ENCODE measurements around the gene TBC1D17.

The TBC1D17 gene

GRCh38 chr19:49894011-49894664 lies 16.6 kb downstream of the TBC1D17 start:
- DNase-seq (ENCODE audit: low read depth, low spot score) = no peak

- no peak for DNase-seq (ENCODE audit: low read depth, low spot score)
Observed at GRCh38 chr19:49894879-49895565, 17.5 kb downstream of the TBC1D17 start.

- DNase-seq (ENCODE audit: low read depth, low spot score) = no peak
Observed at GRCh38 chr19:49895566-49896297, 18.2 kb downstream of the TBC1D17 start.

- DNase-seq (ENCODE audit: low read depth, low spot score) = peak; percentile 38
Observed at GRCh38 chr19:49896863-49897621, 19.5 kb downstream of the TBC1D17 start, which contains the start of gene IL4I1. IL4I1 (minus strand) TSS chr19:49896887; CDS start chr19:49896160, 727 bp downstream.

GRCh38 chr19:49904136-49904535 lies 26.6 kb downstream of the TBC1D17 start:
- DNase-seq (ENCODE audit: low read depth, low spot score) = no peak

GRCh38 chr19:49906879-49907564 lies 29.5 kb downstream of the TBC1D17 start:
- no peak for DNase-seq (ENCODE audit: low read depth, low spot score)

- DNase-seq (ENCODE audit: low read depth, low spot score) = no peak
Observed at GRCh38 chr19:49907745-49908446, 30.4 kb downstream of the TBC1D17 start.

- DNase-seq (ENCODE audit: low read depth, low spot score) = no peak
Observed at GRCh38 chr19:49908480-49909420, 31.2 kb downstream of the TBC1D17 start.

- DNase-seq (ENCODE audit: low read depth, low spot score) = no peak
Observed at GRCh38 chr19:49910179-49910578, 32.7 kb downstream of the TBC1D17 start.

GRCh38 chr19:49911381-49912145 lies 34.1 kb downstream of the TBC1D17 start:
- no peak for DNase-seq (ENCODE audit: low read depth, low spot score)

GRCh38 chr19:49912965-49913685 lies 35.6 kb downstream of the TBC1D17 start:
- DNase-seq (ENCODE audit: low read depth, low spot score) = no peak

GRCh38 chr19:49913720-49914119 lies 36.2 kb downstream of the TBC1D17 start:
- DNase-seq (ENCODE audit: low read depth, low spot score) = no peak

GRCh38 chr19:49915271-49915670 lies 37.8 kb downstream of the TBC1D17 start:
- DNase-seq (ENCODE audit: low read depth, low spot score) = no peak

GRCh38 chr19:49916839-49917733 lies 39.6 kb downstream of the TBC1D17 start:
- DNase-seq (ENCODE audit: low read depth, low spot score) = no peak

GRCh38 chr19:49918089-49918488 lies 40.6 kb downstream of the TBC1D17 start:
- DNase-seq (ENCODE audit: low read depth, low spot score) = no peak

GRCh38 chr19:49920624-49921363 lies 43.3 kb downstream of the TBC1D17 start:
- DNase-seq (ENCODE audit: low read depth, low spot score) = no peak

All from activated CD4-positive, CD25-positive, alpha-beta regulatory T cell treated with anti-CD3 and anti-CD28 coated beads, Interleukin-2, amount 50 U/mL, for 16 hours (primary cell).